HG03354 (cell line): Measurements from ENCODE around the gene IFITM5.
"Not testable (repeated sequence)": the region's sequence is repeated elsewhere in the genome, so short reads cannot be mapped to it uniquely, and the experiment has no call there.

ENCODE experiments used
- ATAC-seq: cut with Tn5 transposase; IDR thresholded peaks from one replicate; pipeline ENCODE4 v1.9.1; 2021; ENCODE audit warnings: mild to moderate bottlenecking; ENCODE audit not compliant: unreplicated experiment, poor library complexity, severe bottlenecking

Gene IFITM5

GRCh38 chr11:286977-287820, 12.1 kb downstream of the IFITM5 start:
- ATAC-seq: not testable (repeated sequence)

DNA sequence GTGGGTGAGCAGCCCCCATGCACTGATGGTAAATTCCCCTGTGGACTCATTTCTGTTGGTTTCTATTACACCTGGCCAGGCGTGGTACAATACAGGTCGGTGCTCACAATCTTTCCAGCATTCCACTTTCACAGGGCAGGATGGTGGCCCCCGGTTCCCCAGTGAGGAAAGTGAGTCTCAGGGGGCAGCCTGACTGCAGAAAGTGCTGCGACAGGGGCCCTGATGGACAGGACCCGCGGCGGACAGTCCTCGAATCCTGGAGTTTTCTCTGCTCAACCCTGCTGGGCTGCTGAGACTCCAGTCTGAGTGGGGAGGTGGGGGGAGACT, 13.5 kb downstream of the IFITM5 start:
- ATAC-seq: no peak

DNA sequence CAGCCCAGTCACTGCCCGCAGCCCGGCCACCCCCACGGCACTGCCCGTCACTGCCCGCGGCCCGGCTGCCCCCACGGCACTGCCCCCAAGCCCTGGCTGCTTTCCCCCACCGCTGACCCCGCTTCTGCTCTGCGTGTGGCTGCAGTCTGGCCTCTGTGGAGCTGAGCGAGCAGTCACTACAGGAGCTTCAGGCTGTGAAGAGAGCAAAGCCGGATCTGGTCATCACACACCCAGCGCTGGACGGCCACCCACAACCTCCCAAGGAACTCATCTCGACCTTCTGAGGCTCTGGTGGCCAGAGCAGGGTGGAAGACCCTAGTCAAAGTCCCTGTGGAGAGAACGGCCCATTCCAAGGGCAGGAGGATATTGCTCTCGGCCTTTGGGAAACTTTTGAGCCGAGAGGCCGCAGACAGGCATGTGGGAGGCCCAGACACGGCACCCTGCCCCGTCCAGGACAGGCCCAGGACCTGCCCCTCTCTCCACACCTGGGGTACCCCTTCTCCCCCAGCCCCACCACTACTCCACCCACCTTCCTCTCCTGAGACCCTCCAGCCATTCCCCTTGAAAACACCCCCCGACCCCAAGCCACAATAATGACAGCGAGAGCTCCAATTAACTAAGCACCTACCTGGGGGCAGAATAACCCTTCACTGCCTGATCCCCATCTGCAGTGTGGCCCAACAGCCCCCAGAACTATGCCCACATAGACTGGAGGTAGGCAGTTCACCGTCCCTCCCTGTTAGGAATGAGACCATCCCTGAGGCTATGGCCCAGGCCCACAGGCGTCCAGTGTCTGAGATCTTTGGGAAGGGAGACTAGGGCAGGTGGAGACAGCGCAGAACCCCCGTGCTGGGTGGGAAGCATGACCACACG, 14.1 kb downstream of the IFITM5 start:
- ATAC-seq: no peak

GRCh38 chr11:284105-285020, 15.0 kb downstream of the IFITM5 start:
- no peak for ATAC-seq

- no peak for ATAC-seq
Measured at GRCh38 chr11:283405-284104, 15.8 kb downstream of the IFITM5 start.

DNA sequence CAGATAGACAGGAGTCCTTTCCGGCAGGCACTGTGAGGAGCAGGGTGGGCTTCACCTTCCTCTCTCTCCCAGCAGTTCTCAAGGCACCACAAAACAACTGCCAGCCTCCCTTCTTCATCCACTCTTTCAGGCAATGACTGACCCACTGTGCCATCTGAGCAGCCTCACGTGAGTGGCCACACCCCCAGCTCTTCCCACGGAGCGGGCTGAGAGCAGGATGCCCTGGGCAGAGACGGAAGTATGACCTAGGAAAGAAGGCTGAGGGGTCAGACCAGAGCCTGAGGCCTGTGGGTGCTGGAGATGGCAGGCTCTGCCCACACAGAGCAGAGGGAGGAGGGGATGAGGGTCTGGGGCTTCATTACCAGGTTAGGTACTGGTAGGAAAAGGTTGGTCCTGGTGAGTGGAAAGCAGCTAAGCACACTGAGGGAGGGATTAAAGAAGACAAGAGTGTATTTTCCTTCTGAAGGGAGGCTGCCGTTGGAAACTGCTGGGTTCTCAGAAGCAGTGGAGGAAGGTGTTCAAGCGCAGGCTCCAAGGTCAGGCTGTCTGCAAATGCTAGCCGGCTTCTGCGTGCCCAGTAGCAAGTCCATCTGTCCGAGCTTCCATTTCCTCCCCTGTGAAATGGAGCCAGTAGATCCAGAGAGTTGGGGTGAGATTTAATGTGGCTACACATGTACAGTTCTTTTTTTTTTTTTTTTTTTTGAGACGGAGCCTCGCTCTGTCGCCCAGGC, 16.5 kb downstream of the IFITM5 start:
- no peak for ATAC-seq

- ATAC-seq: no peak
Measured at GRCh38 chr11:282171-282570, 17.2 kb downstream of the IFITM5 start.

GRCh38 chr11:281486-282161, 17.7 kb downstream of the IFITM5 start:
- ATAC-seq: no peak

GRCh38 chr11:280706-281485, 18.4 kb downstream of the IFITM5 start:
- ATAC-seq: no peak

DNA sequence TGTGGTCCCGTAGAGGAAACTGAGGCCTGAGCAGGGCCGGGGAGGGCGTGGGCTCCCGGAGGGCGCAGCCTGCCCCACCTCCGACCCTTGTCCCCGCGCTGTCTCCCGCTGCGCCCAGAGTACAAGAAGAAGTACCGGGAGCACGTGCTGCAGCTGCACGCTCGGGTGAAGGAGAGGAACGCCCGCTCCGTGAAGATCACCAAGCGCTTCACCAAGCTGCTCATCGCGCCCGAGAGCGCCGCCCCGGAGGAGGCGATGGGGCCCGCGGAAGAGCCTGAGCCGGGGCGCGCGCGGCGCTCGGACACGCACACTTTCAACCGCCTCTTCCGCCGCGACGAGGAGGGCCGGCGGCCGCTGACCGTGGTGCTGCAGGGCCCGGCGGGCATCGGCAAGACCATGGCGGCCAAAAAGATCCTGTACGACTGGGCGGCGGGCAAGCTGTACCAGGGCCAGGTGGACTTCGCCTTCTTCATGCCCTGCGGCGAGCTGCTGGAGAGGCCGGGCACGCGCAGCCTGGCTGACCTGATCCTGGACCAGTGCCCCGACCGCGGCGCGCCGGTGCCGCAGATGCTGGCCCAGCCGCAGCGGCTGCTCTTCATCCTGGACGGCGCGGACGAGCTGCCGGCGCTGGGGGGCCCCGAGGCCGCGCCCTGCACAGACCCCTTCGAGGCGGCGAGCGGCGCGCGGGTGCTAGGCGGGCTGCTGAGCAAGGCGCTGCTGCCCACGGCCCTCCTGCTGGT, 19.2 kb downstream of the IFITM5 start:
- ATAC-seq: no peak

- no peak for ATAC-seq
Measured at GRCh38 chr11:279040-279965, 20.0 kb downstream of the IFITM5 start.

DNA sequence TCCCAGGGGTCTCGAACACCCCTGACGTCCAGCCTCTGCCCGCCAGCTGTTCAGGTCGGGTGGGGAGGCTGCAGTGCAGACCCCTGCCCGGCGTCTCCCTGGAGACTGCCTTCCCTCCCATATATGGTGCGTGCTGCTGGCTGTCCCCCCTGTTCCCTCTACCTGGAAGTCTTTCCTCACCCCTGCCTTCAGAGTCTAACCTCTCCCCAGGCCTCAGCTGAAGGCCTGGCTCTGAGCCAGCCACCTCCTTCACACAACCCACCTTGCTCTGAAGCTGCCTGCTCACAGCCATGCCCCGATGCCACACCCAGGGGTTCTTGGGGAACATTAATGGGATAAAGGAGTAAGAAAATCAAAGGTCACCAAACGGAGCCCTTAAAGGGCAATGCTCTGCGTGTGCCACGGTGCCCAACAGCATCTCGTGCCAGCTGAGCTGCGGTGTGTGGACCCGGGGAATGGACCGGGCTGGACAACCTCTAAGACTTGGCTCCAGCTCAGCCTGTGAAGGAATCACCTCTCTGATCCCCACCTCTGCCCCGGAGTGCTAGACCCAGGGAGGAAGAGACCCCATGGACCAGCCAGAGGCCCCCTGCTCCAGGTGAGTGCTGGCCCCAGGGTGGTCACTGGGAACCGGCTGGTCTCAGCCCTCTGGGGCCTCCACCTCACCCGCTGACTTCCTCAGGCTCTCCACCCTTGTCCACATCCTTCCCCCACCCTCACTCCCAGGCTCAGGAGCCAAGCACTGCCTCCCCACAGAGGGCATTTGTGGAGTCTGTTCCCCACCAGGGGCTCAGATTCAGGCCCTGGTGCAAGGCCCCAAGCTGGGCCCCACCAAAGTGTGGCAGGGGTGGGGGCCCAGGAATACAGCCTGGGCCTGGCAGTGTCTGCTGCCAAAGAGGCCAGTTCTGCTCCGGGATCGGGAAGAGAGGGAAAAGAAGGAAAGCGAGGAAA, 21.1 kb downstream of the IFITM5 start, which contains the start of gene NLRP6:
NLRP6 (plus strand) TSS at position 407 of the 951 bp plus-strand sequence; CDS start at position 570, 163 bp downstream.
- ATAC-seq: no peak

DNA sequence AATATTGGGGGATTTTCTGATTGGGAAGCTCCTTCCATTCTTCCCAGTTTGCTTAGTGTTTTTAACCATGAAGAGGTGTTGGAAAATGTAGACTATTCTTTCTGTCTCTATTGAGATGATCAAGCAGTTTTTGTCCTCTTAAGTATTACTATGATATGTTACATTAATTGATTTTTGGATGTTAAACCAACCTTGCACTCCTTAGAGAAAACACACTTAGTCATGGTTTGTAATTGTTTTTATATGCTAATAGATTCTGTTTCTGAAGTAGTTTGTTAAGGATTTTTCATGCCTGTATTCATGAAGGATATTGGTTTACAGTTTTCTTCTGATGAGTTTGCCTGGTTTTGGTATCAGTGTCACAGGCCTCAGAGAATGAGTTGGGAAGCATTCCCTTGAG, 23.1 kb downstream of the IFITM5 start:
- no peak for ATAC-seq

GRCh38 chr11:272931-273198, 26.5 kb downstream of the IFITM5 start:
- no peak for ATAC-seq
